ENCODE data around the gene SLC39A10.
A peak's percentile ranks its signal among the peaks of the same experiment; 100 is the strongest.
"Not testable (repeated sequence)": the region's sequence is repeated elsewhere in the genome, so short reads cannot be mapped to it uniquely, and the experiment has no call there.

The SLC39A10 gene

DNA sequence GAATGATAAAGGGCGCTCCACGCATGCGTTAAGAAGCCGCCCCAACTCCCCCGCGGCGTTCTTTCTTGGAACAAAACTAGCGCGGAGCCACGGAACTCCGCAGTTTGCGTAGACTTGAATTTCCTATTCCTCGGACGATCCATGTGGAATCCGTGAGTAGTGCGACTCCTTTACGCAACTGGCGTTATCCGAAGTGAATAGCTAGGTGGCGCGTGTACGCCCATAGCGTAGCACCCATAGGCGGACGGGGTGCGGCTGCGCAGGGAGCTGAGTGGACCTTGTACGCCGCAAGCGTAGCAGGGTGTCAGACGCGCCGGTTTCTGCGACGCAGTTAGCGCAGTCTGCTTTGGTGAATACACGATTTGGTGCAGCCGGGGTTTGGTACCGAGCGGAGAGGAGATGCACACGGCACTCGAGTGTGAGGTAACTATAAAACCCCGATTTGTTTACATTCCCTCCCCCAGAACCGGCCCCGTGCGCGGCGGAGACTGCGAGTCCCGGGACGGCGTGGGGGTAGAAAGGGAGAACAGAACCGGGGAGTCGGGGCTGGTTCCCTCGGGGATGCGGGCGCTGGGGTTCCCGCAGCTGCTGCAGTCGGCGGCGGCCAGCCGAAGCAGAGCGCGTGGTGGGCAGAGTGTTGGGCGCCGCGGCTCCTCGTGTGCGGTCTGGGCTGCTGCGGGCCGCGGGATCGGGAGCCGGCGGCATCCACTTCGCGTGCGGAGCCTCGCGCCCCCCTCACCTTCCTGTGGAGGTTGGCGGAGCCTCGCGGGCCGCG, at the start of gene SLC39A10:
Gene SLC39A10, plus strand, starts transcription at position 368 of the 775 bp plus-strand sequence. CDS start 22,817 bp downstream, outside the sequence.
- DNase-seq: peak; percentile 97

DNA sequence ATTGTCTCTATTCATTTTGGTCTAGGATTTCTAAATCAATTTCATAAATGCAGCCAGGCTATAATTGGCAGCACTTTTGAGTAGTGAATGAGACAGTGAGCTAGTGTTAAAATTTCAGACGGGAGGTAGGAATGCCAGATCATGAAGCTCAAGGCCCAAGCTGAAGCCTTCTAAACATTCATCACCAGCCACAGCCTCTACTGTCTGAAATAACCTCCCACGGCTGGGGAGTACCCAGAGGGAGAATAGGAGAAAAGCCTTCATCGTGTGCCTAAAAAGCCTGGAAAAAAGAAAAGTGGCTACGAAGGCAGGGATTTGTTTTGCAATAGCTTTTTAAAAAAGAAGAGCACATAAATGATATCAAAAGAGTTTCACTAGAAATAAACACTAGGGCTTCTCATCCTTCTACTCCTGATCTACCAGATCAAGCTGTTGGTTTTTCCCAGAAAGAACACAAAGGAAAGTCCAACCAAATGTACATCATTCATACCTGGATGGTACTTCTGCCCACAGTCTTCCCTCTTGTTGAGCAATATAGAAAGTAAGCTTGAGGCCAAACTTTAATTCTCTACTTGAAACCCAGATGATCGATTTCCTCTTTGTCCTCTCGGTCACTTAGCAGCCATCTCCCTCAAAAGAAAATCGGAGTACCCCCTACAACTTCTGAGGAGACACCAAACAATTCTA, 48.1 kb upstream of the SLC39A10 start:
- peak; percentile 18 for DNase-seq

- DNase-seq: no peak
Observed at GRCh38 chr2:195610717-195611116, 46.3 kb upstream of the SLC39A10 start.

DNA sequence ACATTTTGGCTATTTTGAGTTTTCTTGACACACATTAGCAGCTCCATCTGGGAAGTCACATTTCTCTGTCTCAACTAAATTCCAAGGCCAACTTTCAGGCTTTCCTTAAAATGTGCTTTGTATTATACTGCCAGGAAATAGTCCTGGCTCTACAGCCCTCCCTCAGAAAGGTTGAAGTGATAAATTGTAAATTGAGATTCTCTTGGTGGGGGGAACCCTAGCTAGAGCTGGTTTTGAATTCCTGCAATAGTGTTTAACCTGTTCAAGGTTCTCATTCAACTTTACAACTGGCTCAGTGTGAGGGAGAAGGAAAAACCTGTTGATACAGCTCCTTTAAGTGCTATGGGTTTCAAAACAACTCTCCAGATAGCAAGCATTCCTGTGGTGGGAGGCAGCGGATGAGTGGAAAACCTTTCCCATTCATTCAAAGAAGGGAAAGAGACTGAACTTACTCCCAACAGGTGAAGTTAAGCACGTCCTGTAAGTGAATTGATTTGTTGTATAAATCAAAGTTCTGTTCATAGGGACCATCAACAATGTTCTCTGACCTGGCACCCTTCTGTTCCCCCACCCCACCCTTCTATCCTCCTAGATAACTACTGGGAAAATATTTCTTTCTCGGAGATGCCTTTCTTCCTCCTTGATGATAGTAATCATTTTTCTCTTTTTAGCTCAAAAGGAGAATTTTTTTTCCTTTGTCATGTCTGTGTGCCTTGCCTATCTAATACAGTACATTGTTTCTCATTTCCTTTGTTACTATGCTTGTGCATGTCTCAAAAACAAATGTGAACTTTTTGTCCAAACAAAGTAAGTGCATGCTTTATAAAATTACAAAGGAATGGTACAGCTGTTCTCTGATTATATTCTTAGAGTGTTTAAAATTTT, 44.2 kb upstream of the SLC39A10 start:
- no peak for DNase-seq

GRCh38 chr2:195613922-195614321, 43.1 kb upstream of the SLC39A10 start:
- DNase-seq: no peak

DNA sequence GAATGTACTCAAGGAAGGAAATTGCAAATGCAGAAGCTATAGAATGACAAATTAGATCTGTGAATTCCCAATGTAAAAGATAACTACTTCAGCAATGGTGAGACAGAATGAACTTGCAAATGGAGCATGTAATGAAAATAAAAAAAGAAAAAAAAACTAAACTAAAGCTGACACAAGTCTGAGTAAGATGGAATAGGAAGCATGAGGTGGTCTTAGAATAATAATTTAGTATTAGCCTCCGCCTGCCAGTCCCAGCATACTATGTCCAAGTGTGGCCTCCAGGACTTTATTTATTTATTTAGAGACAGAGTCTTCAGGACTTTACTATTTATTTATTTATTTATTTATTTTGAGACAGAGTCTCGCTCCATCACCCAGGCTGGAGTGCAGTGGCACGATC, 37.4 kb upstream of the SLC39A10 start:
- no peak for DNase-seq

GRCh38 chr2:195620501-195620900, 36.5 kb upstream of the SLC39A10 start:
- DNase-seq: no peak

- no peak for DNase-seq
Observed at GRCh38 chr2:195622966-195623365, 34.1 kb upstream of the SLC39A10 start.

GRCh38 chr2:195626507-195626906, 30.5 kb upstream of the SLC39A10 start:
- DNase-seq: no peak

DNA sequence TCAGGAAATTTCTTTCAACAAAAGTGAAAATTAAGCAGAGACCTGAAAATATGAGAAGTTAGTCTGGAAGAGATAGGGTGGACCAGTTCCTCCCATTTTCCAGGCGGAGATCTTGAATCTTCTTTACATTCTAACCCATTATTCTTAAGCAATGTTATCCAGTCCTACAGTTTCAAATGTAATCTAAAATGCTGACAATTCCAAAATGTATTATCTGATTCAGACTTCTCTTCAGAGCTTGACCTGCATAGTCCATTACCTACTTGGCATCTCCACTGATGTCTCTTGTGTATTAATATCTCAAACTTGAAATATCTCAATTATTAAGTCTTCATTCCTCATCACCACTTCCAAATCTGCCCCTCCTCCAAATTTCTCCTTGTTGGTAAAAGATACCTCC, 28.4 kb upstream of the SLC39A10 start:
- no peak for DNase-seq

- no peak for DNase-seq
Observed at GRCh38 chr2:195632856-195633572, 24.0 kb upstream of the SLC39A10 start.

- DNase-seq: no peak
Observed at GRCh38 chr2:195633573-195633870, 23.5 kb upstream of the SLC39A10 start.

GRCh38 chr2:195633974-195634373, 23.1 kb upstream of the SLC39A10 start:
- no peak for DNase-seq

GRCh38 chr2:195636890-195637289, 20.1 kb upstream of the SLC39A10 start:
- no peak for DNase-seq

GRCh38 chr2:195638750-195639149, 18.3 kb upstream of the SLC39A10 start:
- no peak for DNase-seq

DNA sequence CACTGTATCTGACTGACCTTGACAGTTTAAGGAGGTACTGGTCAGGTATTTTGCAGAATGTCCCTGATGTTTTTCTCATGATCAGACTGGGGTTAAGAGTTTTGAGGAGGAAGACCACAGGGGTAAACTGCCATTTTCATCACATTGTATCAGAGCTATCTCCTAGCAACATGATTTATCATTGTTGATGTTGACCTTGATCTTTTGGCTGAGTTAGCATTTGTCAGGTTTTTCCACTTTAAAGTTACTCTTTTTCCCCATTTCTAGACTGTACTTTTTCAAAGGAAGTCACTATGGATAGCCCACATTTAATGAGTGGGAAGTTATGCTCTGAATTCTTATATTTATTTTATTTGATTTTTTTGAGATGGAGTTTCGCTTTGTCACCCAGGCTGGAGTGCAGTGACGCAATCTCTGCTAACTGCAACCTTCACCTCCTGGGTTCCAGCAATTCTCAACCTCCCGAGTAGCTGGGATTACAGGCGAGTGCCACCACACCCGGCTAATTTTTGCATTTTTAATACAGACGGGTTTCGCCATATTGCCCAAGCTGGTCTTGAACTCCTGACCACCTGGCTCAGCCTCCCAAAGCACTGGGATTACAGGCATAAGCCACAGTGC, 17.7 kb upstream of the SLC39A10 start:
- DNase-seq: no peak

DNA sequence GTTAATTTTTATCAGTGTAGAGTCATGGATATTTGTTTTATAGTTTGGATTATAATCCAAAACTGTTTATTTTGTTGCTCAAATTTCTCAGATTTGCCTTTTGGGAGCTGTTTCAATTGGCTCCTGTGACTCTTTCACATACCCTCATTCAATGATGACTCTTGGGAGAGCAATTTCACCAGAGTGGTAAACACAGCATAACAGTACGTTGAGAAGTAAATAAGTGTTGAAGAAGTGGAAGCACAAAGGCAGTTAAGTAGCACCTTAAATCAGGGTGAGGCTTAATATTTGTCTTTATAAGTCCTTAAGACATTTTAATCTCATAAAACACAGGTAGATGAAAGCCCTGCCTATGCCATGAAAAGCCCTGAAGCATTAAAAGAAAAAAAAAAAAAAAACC, 17.1 kb upstream of the SLC39A10 start:
- no peak for DNase-seq

DNA sequence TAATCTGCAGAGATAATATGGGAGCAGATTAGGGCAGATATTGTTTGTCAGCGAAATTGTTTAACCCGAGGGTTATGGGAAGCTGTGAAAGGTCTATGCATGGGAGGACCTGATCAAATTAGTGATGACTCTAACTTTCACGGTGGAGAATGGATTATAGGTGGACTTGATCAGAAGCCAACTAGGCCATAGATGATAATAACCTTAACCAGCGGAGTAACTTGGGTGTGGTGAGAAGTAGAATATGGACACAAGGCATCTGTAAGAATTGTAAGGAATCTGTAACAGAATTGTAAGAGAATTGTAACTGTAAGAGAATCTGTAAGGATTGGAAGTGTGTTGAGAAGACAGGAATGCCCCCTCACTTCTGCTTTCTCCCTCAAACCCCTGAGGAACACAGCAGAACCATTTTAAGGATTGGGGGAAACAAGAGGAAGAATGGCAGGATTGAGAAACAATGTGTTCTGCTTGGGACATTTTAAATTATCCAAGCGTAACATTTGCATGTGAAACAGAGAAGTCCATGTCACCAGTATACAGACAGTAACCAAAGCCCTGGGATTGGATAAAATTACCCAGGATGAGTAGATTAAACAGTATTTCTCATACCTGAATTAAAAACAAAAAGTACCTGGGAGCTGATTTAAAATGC, 14.9 kb upstream of the SLC39A10 start:
- DNase-seq: no peak

- no peak for DNase-seq
Observed at GRCh38 chr2:195642679-195643068, 14.4 kb upstream of the SLC39A10 start.

DNA sequence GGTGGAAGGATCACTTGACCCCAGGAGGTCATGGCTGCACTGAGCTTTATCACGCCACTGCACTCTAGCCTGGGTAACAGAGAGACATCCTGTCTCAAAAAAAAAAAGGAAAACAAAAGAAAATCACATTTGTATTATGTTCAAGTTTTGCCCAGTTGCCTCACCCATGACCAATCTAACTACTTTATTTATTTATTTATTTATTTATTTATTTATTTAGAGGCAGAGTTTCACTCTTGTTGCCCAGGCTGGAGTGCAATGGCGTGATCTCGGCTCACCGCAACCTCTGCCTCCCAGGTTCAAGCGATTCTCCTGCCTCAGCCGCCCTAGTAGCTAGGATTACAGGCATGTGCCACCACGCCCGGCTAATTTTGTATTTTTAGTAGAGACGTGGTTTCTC, 12.3 kb upstream of the SLC39A10 start:
- DNase-seq: not testable (repeated sequence)

- DNase-seq: no peak
Observed at GRCh38 chr2:195645413-195645812, 11.6 kb upstream of the SLC39A10 start.

GRCh38 chr2:195646424-195646823, 10.6 kb upstream of the SLC39A10 start:
- DNase-seq: no peak
